Vagina (tissue), 2 donors: ENCODE measurements around the gene TPP1. TPM values are rescaled to one million over a fixed set of nuclear protein-coding genes. Genes with fewer than 3 reads are reported as not detected.

Source experiments
- DNase-seq, 2 donors: peaks; one replicate each; pipeline ENCODE4 v3.0.0-alpha.2; 2017; ENCODE audit errors: extremely low spot score in 2 of 2
- H3K27ac ChIP-seq: fragments of 200-600 bp; sonication (generic); one replicate; pipeline ENCODE4 v1.5.1; 2019
- H3K27me3 ChIP-seq: fragments of 200-600 bp; sonication (generic); one replicate; pipeline ENCODE4 v1.5.1; 2019
- H3K36me3 ChIP-seq, 2 donors: fragments of 200-600 bp; sonication (generic); one replicate each; pipeline ENCODE4 v1.5.1; 2017 to 2019
- H3K4me1 ChIP-seq: fragments of 200-600 bp; sonication (generic); one replicate; pipeline ENCODE4 v1.5.1; 2019
- H3K4me3 ChIP-seq, 2 donors: fragments of 200-600 bp; sonication (generic); 1 replicate in 1 of 2; 2 replicates in 1 of 2; pipeline ENCODE4 v1.5.1; 2016 to 2019
- H3K9me3 ChIP-seq: fragments of 200-600 bp; sonication (generic); one replicate; pipeline ENCODE4 v1.5.1; 2019
- POLR2A ChIP-seq, 2 donors: fragments of 450-650 bp; IDR thresholded peaks; one replicate each; pipeline ENCODE4 v1.6.1; 2017; ENCODE audit warnings: antibody characterized with exemption in 2 of 2, mild to moderate bottlenecking in 2 of 2, moderate library complexity in 2 of 2
- POLR2AphosphoS5 ChIP-seq, 2 donors: sonication (generic); formaldehyde crosslinking; IDR thresholded peaks; one replicate each; pipeline ENCODE4 v1.9.0; 2017; ENCODE audit warnings: antibody characterized with exemption in 2 of 2, mild to moderate bottlenecking in 2 of 2, low read depth in 1 of 2; ENCODE audit not compliant: insufficient read depth in 1 of 2
- intact Hi-C: fragments of 100-400 bp; cut with DNase I; formaldehyde crosslinking; loops from one replicate; pipeline ENCODE4 v1.15.1; 2023
- total RNA-seq: library from RNA; depleted of rRNA; stranded (reverse); fragments of >200 nt; gene quantifications from one replicate; pipeline ENCODE4 v1.2.3, GENCODE V29; 2016
- TF ChIP-seq, protein P1 (sequence below), 3 experiments: fragments of 450-650 bp in 2 of 3; fragments of 200-600 bp in 1 of 3; sonication (generic) in 1 of 3; IDR thresholded peaks; one replicate each; pipeline ENCODE4 v1.5.1; 2017 to 2019; ENCODE audit warnings: antibody characterized with exemption in 3 of 3, mild to moderate bottlenecking in 2 of 3, moderate library complexity in 2 of 3

The TPP1 gene
- total RNA-seq, 1 donor from 2014 or later = 77.3 TPM

DNA sequence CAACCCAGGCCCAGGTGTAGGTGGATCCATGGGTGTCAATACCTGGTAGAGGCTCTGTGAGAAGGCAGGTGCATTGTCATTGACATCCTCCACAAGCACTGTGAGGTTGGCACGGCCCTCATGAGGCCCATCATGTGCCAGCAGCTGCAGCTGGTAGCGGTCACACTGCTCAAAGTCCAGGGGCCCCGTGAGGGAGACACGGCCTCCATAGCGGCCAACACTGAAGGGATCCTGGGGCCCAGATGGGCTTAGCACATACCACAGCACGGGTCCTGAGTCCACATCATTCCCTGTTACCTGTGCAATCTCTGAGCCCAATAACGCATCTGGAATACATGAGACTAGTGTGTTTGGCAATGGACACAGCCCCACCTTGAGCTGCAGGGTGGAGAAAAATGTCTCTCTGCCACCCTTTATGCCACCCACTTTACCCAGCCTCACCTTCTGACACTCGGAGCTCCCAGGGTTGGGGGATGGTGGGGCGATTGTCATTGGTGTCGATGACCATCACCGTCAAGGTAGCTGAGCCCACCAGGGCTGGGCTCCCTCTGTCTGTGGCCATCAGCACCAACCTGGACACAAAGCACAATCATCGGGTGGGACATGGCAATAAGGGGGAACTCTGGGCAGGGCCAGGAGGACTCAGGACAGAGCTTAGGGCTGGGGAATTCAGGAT, 6.1 kb upstream of the TPP1 start:
- TF ChIP-seq POLR2AphosphoS5 (IDR thresholded peaks at IDR 0.05; ENCODE audit: insufficient read depth in 1 of 2, low read depth in 1 of 2) = no peak
- TF ChIP-seq, protein P1, sequence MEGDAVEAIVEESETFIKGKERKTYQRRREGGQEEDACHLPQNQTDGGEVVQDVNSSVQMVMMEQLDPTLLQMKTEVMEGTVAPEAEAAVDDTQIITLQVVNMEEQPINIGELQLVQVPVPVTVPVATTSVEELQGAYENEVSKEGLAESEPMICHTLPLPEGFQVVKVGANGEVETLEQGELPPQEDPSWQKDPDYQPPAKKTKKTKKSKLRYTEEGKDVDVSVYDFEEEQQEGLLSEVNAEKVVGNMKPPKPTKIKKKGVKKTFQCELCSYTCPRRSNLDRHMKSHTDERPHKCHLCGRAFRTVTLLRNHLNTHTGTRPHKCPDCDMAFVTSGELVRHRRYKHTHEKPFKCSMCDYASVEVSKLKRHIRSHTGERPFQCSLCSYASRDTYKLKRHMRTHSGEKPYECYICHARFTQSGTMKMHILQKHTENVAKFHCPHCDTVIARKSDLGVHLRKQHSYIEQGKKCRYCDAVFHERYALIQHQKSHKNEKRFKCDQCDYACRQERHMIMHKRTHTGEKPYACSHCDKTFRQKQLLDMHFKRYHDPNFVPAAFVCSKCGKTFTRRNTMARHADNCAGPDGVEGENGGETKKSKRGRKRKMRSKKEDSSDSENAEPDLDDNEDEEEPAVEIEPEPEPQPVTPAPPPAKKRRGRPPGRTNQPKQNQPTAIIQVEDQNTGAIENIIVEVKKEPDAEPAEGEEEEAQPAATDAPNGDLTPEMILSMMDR (IDR thresholded peaks at IDR 0.05) = no peak
- TF ChIP-seq POLR2A (IDR thresholded peaks at IDR 0.05) = no peak
- Histone ChIP-seq H3K36me3 (peaks cover 0 to 31% of the 10 kb centered on the region in 2 donors), H3K4me1 (no peaks in the 10 kb centered on the region), H3K27me3 (no peaks in the 10 kb centered on the region), H3K27ac (no peak overlapping the region), H3K4me3 (no peak overlapping the region), H3K9me3 (no peaks in the 10 kb centered on the region)
- intact Hi-C loops = no loop called here
- DNase-seq = no peak

DNA sequence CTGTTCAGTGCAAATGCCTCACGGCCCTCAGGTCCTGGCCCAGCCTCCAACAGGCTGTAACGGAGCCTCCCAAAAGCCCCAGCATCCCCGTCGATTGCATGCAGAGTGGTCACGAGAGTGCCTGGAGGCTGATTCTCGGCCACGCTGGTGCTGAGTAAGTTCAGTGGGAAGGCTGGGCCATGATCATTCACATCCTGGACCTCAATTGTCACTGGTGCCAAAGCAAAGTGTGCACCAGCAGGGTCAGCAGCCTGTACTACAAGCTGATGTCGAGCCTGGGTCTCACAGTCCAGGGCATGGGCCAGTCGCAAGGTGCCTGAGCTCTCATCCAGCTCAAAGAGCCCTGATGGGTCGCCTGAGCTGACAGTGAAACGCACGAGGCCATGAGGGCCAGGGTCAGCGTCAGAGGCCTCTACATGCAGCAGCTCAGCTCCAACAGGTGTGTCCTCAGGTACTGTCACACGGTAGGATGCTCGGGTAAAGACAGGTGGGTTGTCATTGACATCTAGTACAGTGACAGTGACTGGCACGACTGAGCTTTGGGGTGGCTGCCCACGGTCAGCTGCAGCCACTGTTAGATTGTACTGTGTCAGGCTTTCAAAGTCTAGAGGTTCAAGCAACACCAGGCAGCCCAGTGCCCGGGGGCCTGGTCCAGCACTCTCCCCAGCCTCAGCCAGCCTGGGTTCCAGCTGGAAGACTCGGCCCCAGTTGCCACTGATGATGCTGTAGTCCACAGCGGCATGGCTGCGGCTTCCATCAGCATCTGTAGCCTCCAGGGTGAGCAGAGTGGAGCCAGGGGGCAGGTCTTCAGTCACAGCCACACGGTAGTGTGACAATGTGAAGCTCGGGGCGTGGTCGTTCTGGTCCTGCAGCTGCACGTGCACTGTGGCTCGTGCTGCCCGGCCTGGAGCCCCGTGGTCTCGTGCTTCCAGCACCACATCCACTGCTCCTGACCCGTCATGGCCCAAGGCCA, 4.5 kb upstream of the TPP1 start:
- Histone ChIP-seq H3K27ac (no peak overlapping the region), H3K9me3 (no peaks in the 10 kb centered on the region), H3K4me3 (no peak overlapping the region), H3K27me3 (no peaks in the 10 kb centered on the region), H3K4me1 (peaks cover 5% of the 10 kb centered on the region), H3K36me3 (peaks cover 0 to 21% of the 10 kb centered on the region in 2 donors)
- intact Hi-C loops = no loop called here
- TF ChIP-seq, protein P1 (IDR thresholded peaks at IDR 0.05) = no peak
- TF ChIP-seq POLR2AphosphoS5 (IDR thresholded peaks at IDR 0.05; ENCODE audit: insufficient read depth in 1 of 2, low read depth in 1 of 2) (no peak), POLR2A (IDR thresholded peaks at IDR 0.05) (no peak)
- DNase-seq = no peak

DNA sequence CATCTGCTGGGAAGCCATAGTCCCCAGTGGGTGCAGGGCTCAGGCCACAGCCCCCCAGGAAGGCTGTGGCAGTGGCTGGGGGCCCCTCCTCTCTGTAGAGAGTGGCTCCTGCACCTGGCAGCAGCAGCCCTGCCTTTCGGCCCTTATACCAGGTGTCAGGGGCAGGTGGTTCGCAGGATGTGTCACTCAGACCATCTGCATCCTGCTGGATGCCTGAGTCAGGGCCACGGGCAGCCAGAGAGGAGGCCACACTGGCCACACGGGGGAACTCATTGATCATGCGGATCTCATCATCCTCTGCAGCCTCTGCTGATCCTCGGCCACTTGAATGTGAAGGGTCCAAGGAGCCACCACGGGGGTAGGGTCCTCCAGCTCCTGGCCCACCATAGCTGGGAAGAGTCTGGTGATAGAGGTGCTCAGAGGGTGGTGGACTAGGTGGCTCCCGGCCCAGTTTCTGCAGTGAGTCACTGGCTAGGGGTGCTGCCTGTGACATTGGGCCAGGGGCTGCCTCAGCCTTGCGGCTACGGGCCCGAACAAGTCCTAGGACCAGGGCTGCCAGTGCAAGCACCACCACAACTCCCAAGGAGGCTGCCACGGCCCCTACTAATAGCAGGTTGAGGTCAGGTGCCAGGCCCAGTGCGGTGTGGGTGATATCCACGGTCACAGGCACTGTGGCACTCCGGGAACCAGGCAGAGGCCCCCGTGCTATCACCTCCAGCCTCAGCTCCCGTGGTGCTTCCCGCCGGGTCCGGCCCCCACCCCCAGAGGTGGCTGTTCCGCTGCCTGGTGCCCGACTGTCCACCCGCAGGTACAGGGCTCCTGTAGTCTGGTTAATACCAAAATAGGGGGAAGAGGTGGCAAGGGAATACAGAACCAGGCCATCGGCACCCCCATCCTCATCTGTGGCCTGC, 3.3 kb upstream of the TPP1 start:
- Histone ChIP-seq H3K9me3 (no peaks in the 10 kb centered on the region), H3K36me3 (peaks cover 0 to 21% of the 10 kb centered on the region in 2 donors), H3K27ac (no peak overlapping the region), H3K4me3 (no peak overlapping the region), H3K4me1 (peaks cover 13% of the 10 kb centered on the region), H3K27me3 (no peaks in the 10 kb centered on the region)
- no peak for DNase-seq
- no peak for TF ChIP-seq POLR2AphosphoS5 (IDR thresholded peaks at IDR 0.05; ENCODE audit: insufficient read depth in 1 of 2, low read depth in 1 of 2)
- TF ChIP-seq POLR2A (IDR thresholded peaks at IDR 0.05) = no peak
- TF ChIP-seq, protein P1 (IDR thresholded peaks at IDR 0.05) = no peak
- intact Hi-C loops = no loop called here

DNA sequence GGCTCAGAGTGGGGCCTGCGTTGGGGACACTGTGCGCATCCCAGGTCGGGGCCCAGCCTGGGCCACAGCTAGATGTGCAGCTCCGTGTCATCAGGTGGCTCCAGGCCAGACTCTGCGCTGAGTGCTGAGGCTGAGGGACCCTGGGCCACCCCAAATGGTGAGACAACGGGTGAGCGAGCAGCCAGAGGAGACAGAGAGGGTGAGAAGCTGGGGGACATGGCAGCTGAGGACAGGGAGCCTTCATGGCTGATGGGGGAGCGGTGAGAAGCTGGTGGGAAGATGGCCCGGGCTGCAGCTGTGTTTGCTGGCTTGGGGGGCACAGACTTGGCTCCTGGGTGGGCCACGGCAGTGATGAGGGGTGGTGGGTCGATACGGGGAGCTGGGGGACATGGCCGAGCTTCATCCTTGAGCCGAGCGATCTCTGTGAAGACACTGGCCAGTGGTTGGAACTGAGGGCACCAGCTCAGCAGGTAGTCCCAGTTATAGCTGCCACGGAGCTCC, 2.5 kb upstream of the TPP1 start:
- TF ChIP-seq, protein P1 (IDR thresholded peaks at IDR 0.05) = no peak
- no peak for TF ChIP-seq POLR2AphosphoS5 (IDR thresholded peaks at IDR 0.05; ENCODE audit: insufficient read depth in 1 of 2, low read depth in 1 of 2)
- TF ChIP-seq POLR2A (IDR thresholded peaks at IDR 0.05) = no peak
- Histone ChIP-seq H3K4me3 (no peak overlapping the region), H3K27ac (no peak overlapping the region), H3K9me3 (no peaks in the 10 kb centered on the region), H3K4me1 (peaks cover 17% of the 10 kb centered on the region), H3K27me3 (no peaks in the 10 kb centered on the region), H3K36me3 (peaks cover 0 to 16% of the 10 kb centered on the region in 2 donors)
- intact Hi-C loops = no loop called here
- no peak for DNase-seq
